COR-L47 (cell line): ENCODE measurements around the gene ITPR2.
"Not testable (repeated sequence)": the region's sequence is repeated elsewhere in the genome, so short reads cannot be mapped to it uniquely, and the experiment has no call there.

Experiments
- DNase-seq: peaks from one replicate; lab custom pipeline; 2025; lab: John Stamatoyannopoulos, UW

ITPR2 gene

GRCh38 chr12:26848156-26848825, 15.3 kb upstream of the ITPR2 start:
- DNase-seq, result no peak

GRCh38 chr12:26847431-26847830, 14.4 kb upstream of the ITPR2 start:
- no peak for DNase-seq

GRCh38 chr12:26846416-26846815, 13.4 kb upstream of the ITPR2 start:
- DNase-seq, result no peak

- no peak for DNase-seq
Observed at GRCh38 chr12:26845984-26846383, 13.0 kb upstream of the ITPR2 start.

- no peak for DNase-seq
Observed at GRCh38 chr12:26845057-26845666, 12.2 kb upstream of the ITPR2 start.

GRCh38 chr12:26843311-26843710, 10.3 kb upstream of the ITPR2 start:
- no peak for DNase-seq

GRCh38 chr12:26841085-26841484, 8.1 kb upstream of the ITPR2 start:
- DNase-seq, result no peak

GRCh38 chr12:26839512-26839911, 6.5 kb upstream of the ITPR2 start:
- no peak for DNase-seq

- DNase-seq, result no peak
Observed at GRCh38 chr12:26838888-26839416, 6.0 kb upstream of the ITPR2 start.

GRCh38 chr12:26836201-26836600, 3.2 kb upstream of the ITPR2 start:
- DNase-seq, result no peak

GRCh38 chr12:26834503-26835060, 1.6 kb upstream of the ITPR2 start:
- not testable (repeated sequence) for DNase-seq

GRCh38 chr12:26833743-26834490, 923 bp upstream of the ITPR2 start:
- no peak for DNase-seq

GRCh38 chr12:26831951-26832821, 808 bp downstream of the ITPR2 start:
- no peak for DNase-seq

GRCh38 chr12:26830783-26831551, 2.0 kb downstream of the ITPR2 start:
- no peak for DNase-seq

- DNase-seq, result no peak
Observed at GRCh38 chr12:26830363-26830762, 2.6 kb downstream of the ITPR2 start.

- DNase-seq, result no peak
Observed at GRCh38 chr12:26828280-26829073, 4.5 kb downstream of the ITPR2 start.

- no peak for DNase-seq
Observed at GRCh38 chr12:26826437-26826836, 6.6 kb downstream of the ITPR2 start.

GRCh38 chr12:26825459-26826016, 7.5 kb downstream of the ITPR2 start:
- no peak for DNase-seq

GRCh38 chr12:26823390-26823789, 9.6 kb downstream of the ITPR2 start:
- no peak for DNase-seq

- DNase-seq, result no peak
Observed at GRCh38 chr12:26822026-26822425, 11.0 kb downstream of the ITPR2 start.
